22Rv1 (cell line): Measurements from ENCODE around the gene PCED1A.

Source experiments
- H3K27ac ChIP-seq: fragments of 450-650 bp; 2 replicates; pipeline ENCODE4 v1.5.1; 2017
- ZFX ChIP-seq: fragments of 450-650 bp; IDR thresholded peaks from 2 replicates; pipeline ENCODE4 v1.6.1; 2017; ENCODE audit warnings: antibody characterized with exemption, borderline replicate concordance
- TF ChIP-seq, protein P1 (sequence below): fragments of 450-650 bp; IDR thresholded peaks from 2 replicates; pipeline ENCODE4 v1.5.1; 2017; ENCODE audit warnings: mild to moderate bottlenecking

Gene PCED1A, protein sequence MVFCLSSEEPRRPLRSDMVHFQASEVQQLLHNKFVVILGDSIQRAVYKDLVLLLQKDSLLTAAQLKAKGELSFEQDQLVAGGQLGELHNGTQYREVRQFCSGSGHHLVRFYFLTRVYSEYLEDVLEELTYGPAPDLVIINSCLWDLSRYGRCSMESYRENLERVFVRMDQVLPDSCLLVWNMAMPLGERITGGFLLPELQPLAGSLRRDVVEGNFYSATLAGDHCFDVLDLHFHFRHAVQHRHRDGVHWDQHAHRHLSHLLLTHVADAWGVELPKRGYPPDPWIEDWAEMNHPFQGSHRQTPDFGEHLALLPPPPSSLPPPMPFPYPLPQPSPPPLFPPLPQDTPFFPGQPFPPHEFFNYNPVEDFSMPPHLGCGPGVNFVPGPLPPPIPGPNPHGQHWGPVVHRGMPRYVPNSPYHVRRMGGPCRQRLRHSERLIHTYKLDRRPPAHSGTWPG

DNA sequence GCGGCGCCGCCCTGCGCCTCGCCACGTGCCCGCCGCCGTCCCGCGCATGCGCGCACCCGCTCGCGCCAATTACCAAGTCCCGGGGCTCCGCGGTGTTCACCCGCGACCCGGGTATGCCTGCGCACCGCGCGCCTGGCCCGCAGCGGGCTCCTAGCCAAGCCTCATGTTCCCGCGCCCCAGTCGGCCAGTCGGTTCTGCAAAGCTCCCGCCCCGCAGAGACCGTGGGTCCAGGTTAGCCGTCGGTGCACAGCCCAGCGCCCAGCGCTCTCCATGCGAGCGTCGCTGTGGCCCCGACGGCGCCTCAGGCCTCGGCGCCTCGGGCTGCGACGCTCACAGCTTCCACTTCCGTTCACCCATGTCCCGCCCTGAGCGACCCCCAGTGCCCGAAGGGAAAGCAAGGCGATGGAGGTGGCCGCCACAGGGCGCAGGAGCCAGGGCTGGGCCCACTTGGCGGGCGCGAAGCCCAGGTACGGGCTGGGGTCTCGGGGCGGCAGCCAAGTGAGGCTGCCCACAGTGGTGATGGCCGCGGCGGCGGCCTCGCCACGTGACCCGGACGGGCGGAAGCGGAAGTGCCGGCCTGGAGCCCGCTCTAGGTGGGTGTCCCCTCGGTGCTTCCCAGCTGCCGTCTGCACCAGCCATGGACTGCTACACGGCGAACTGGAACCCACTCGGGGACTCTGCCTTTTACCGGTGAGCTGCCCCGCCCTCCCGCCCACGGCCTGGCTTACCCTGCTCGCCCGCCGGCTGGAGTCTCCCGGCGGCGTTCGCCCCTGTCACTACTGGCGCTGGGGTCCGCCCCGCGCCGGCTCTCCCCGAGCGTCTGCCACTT, at the start of gene PCED1A, which contains the start of gene VPS16:
Gene PCED1A (minus strand): TSS at position 518 of the 829 bp plus-strand sequence. CDS start 743 bp downstream, outside the sequence.
Gene VPS16 (plus strand): TSS at position 608 of the 829 bp plus-strand sequence. CDS start 30 bp downstream, at position 638.
- TF ChIP-seq, protein P1, sequence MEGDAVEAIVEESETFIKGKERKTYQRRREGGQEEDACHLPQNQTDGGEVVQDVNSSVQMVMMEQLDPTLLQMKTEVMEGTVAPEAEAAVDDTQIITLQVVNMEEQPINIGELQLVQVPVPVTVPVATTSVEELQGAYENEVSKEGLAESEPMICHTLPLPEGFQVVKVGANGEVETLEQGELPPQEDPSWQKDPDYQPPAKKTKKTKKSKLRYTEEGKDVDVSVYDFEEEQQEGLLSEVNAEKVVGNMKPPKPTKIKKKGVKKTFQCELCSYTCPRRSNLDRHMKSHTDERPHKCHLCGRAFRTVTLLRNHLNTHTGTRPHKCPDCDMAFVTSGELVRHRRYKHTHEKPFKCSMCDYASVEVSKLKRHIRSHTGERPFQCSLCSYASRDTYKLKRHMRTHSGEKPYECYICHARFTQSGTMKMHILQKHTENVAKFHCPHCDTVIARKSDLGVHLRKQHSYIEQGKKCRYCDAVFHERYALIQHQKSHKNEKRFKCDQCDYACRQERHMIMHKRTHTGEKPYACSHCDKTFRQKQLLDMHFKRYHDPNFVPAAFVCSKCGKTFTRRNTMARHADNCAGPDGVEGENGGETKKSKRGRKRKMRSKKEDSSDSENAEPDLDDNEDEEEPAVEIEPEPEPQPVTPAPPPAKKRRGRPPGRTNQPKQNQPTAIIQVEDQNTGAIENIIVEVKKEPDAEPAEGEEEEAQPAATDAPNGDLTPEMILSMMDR = no peak
- no peak for TF ChIP-seq ZFX
- H3K27ac ChIP-seq = peak within 1 kb of the TSS; percentile 74

DNA sequence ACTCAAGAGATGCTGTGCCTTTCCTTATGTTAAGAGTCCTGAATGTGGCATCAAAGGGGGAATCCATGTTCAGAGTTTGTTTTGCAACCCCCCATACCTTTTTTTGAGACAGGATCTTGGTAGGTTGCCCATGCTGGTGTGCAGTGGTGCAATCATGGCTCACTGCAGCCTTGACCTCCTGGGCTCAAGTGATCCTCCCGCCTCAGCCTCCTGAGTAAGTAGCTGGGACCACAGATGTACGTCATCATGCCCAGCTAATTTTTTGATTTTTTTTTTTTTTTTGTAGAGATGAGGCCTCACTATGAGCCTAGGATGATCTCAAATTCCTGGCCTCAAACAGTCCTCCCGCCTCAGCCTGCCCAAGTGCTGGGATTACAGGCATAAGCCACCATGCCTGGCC, 49.3 kb upstream of the PCED1A start:
- H3K27ac ChIP-seq = no peak overlapping the region
- TF ChIP-seq, protein P1 = no peak
- TF ChIP-seq ZFX = no peak

DNA sequence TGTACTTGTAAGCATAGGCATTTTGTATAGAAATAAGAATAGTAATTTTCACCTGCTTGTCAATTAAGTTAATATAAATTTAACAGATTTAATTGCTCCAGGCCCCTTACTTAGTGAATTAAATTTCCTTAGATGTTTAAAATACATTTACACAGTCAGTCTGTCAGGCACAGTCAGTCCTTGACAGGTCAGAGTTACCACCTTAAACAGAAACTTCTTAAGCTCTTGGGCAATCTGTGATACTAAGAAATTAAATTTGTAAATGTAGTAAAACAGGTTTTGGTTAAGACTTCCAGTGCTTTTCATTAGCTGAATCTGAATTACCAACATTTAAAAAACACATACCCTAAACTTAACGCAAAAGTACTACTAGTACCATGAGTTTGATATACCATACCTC, 48.8 kb upstream of the PCED1A start:
- no peak overlapping the region for H3K27ac ChIP-seq
- TF ChIP-seq ZFX = no peak
- TF ChIP-seq, protein P1 = no peak

DNA sequence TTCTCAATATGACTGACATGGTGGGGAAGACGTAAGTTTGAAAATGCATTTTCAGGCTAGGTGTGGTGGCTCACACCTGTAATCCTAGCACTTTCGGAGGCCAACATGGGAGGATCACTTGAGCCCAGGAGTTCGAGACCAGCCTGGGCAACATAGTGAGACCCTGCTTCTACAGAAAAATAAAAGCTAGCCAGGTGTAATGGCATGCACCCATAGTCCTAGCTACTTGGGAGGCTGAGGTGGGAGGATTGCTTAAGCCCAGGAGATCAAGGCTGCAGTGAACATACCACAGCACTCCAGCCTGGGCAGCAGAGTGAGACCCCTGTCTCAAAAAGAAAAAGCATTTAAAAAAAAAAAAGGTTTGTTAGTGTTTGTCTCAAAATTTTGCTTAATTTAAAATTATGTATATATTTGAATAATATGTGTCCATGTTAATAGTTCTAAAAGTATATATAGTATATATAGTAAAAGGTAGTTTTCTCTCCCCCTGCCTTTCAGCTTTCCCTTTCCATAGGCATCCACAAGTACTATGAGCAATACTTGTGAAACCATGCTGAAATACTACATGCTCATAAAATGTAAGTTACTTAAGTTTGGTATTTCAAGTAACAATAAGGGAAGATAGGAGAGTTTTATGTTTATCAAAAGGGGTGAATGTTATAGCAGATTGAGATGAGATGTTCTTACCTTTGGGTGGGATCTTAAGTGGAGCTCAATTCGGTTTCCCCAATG, 47.9 kb upstream of the PCED1A start:
- H3K27ac ChIP-seq = no peak overlapping the region
- TF ChIP-seq, protein P1 = no peak
- no peak for TF ChIP-seq ZFX

DNA sequence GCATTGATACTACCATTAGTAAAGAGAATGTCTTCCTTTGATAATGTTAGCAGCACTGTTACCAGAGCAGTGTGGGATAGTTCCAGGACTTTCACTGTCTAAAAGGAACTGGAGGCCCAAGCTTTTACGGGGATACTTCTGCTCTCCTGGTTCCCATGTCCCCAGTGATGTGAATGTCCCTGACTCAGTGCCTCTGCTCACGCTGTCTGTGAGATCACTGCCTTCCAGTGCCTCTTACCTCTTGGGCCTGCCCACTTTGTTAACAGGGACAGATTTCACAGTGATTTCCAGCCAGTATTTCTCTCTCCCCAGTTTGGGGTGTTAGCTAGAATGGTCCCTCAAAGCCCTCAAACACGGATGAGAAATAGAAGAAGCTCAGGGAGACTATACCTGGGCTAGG, 47.3 kb upstream of the PCED1A start:
- H3K27ac ChIP-seq = no peak overlapping the region
- TF ChIP-seq, protein P1 = no peak
- TF ChIP-seq ZFX = no peak

DNA sequence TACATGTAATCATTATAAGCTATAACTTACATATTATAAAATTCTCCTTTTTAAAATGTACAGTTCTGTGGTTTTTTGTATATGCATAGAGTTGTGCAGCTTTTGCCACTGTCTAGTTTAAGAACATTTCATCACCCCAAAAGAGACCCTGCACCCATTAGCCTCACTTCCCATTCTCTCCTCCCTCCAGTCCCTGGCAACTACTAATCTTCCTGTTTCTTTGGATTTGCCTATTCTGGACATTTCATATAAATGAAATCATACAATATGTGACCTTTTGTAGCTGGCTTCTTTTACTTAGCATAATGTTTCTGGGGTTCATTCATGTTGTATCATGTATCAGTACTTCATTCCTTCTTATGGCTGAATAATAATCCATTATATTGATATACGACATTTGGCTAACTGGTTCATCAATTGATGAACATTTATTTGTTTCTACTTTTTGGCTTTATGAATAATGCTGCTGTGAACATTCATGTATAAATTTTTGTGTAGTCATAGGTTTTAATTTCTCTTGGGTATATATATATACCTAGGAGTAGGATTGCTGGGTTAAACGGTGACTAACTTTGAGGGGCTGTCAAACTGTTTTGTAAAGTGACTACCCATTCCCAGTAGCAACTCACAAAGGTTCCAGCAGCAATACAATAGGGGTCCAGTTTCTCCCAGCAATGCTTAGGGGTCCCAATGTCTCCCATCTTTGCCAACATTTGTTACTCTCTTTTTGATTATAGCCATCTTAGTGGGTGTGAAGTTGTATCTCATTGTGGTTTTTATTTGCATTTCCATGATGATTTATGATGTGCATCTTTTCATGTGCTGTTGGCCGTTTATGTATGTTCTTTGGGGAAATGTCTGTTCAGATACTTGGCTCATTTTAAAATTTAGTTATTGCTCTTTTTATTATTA, 43.5 kb upstream of the PCED1A start:
- no peak overlapping the region for H3K27ac ChIP-seq
- TF ChIP-seq, protein P1 = no peak
- TF ChIP-seq ZFX = no peak
